SH-SY5Y (cell line): ENCODE data around the gene ECEL1.

ENCODE experiments used
- GATA2 ChIP-seq: IDR thresholded peaks from 2 replicates; pipeline ENCODE4 v1.6.1; 2011; ENCODE audit warnings: mild to moderate bottlenecking, low read depth, low read length
- GATA3 ChIP-seq: IDR thresholded peaks from 2 replicates; pipeline ENCODE4 v1.6.1; 2011; ENCODE audit warnings: low read depth, mild to moderate bottlenecking, low read length, moderate library complexity

Gene ECEL1

DNA sequence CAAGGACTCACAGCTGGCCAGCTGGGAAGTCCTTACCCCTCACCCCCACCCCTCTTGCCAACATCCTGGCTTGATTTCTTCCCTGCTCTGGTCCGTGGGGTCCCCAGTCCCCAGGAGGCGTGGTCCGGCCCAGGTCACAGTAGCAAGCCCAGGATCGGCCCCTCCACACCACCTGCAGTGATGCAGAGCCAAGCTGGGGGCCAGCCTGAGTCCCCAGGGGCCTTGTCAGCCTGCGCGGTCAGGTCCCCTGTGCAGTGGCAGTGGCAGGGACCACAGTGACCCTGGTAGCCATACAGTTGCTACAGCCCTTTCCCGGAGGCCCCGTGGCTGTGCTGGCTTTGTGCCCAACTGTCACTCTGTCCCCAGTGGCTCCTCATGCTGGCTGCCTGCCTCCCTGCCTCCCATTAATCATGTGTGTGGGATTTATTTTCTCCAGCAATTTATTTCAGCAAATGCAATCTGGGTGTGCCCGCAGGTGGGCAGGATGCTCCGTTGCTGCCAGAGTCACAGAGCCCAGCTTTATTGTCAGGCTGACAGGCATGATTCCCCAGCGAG lies 23.8 kb upstream of the ECEL1 start:
- no peak for TF ChIP-seq GATA3
- TF ChIP-seq GATA2: no peak

DNA sequence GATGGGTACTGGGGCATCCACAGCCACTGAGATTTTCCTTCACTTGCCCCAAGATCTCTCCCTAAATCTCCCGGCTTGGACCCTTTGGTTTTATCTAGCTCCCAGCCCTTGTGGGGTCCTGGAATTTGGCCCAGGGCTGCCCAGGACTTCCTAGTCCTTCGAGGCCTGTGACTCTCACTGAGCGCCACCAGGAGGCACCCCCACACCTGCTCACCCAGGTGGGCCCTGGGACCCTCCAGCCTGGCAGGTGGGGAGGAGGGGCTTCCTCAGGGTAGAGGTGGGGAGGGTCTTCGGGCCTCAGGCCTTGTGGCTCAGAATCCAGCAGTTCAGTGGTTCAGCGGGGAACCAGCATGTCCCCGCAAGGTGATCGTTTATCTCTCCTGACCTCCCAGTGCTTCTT lies 20.6 kb upstream of the ECEL1 start:
- no peak for TF ChIP-seq GATA2

GRCh38 chr2:232506709-232507108 lies 19.1 kb upstream of the ECEL1 start:
- TF ChIP-seq GATA3: no peak
- TF ChIP-seq GATA2: no peak

DNA sequence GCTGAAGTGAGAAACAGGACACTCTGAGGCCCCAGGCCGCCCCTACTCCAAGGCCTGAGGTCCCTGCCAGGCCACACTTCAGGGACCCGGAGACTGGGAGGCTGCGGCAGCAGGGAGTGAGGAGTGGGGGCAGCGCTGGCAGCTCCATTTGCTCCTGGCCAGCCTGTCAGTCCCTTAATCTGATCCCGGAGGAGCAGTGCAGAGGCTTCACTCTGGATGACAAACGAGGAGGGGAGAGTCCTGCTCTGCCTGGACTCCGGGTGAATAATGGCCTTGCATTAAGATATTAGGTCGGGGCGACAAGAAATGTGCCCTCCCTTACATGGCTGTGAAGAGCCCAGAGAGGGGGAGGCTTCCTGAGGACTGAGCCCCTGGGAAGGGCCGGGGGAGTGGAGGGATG lies 18.2 kb upstream of the ECEL1 start:
- TF ChIP-seq GATA2: peak; percentile 74
- TF ChIP-seq GATA3: no peak

DNA sequence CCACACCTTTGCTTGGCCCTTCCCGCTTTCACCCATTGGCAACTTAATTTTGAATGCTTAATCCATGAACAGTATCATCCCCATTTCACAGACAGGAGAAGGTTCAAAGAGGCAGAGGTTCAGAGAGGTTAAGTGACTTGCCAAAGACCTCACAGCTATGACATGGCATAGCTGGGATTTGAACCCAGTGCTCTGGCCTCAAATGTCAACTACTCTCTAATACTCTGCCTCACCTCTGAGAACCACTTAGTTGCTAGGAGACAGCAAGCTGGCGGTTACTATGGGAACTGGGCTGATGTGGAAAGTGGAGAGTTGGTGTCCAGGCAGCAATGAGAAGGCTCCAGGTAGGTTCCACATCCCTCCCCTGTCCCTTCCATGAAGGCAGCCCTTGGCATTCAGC lies 16.8 kb upstream of the ECEL1 start:
- TF ChIP-seq GATA3: no peak
- TF ChIP-seq GATA2: no peak

- TF ChIP-seq GATA3 (no peak), GATA2 (no peak)
Measured at GRCh38 chr2:232503809-232504323, 16.2 kb upstream of the ECEL1 start.

DNA sequence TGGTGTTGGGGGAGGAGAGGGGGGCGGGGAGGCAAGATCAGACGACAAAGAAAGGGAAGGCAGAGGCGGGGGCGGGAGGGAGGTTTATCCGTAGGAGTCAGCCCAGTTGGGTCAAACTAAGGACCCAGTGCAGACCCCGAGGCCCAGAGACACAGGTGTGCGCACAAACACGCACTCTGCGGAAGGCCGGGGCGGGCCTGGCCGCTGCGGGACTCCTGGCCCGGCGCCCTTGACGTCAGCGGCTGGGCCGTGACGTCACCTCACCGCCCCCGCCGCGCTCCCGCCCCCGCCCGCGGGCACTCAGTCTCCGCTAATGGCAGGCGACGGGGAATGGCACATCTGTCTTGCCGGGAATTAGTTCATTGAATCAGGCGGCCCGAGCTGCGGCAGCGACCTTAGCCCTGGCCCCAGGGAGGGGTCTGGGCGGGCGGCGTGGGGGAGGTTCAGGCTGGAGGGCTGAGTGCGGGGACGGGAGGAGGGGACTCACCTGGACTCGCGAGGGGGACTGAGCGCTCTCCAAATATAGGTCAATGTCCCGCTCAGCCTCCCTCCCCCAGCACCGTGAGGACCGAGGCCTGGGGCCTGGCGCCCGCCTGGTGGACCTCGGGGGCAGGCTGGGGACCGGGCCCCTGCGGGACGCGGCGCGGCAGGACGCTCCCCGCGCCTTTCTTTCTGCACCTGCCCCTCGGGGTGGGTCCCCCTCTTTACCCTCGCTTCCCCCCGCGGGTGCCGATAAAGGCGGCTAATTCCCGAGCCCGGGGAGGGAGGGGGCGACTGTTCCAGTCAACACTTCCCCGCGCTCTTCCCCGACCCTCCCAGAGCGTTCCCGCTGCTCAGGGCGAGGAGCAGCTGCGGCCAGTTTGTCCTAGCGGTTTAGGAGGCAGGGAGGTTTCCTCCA lies 15.5 kb upstream of the ECEL1 start:
- TF ChIP-seq GATA2: no peak
- no peak for TF ChIP-seq GATA3

- TF ChIP-seq GATA2 (no peak), GATA3 (no peak)
Measured at GRCh38 chr2:232502511-232502910, 14.9 kb upstream of the ECEL1 start.

DNA sequence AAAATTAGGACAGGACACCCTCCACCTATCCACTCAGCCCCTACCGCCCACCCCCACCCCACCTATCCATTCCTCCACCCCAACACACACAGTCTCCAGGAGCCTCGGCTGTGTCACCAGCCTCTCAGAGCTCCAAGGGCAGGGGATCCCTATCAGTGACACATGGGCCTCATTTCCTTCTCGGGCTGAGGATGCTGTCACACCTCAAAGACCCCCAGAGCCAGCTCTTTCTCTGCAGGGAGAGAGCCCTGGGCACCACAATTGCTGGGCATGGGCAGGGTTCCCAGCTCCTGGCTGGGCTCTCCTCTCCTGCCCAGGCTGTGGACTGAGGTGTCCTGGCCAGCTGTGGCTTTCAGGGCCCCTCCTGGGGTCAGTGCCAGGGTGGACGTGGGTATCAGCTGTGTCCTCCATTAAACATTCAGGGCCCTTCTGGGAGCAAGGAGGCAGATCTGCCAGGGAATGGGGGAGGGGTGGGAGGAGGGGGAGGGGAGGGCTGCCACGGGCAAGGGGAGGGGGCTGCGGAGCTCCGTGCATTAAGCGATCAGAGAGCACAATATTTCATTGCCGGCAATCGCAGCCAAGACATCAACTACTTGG lies 14.3 kb upstream of the ECEL1 start:
- TF ChIP-seq GATA3 (no peak), GATA2 (no peak)

DNA sequence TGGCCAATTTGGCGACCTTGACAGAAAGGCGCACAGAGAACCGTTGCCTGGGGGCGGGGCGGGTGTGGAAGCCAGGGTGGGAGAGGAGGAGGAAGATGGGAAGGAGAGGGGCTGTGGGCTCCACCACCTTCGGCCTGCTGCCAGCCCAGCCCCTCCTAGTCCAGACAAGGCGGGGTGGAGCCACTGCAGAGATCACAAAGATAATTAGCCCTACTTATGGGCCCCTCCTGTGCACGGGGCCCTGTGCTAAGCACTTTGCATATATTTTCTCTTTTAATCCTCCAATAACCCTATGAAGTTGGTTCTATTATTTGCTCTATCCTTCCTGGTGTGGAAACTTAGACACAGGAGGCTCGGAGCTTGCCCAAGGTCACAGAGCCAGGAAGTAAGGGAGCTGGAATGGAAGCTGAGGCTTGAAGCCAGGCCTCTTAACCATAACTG lies 13.7 kb upstream of the ECEL1 start:
- TF ChIP-seq GATA3 (no peak), GATA2 (peak; percentile 59)

GRCh38 chr2:232498452-232498851 lies 10.8 kb upstream of the ECEL1 start:
- TF ChIP-seq GATA2 (no peak), GATA3 (no peak)

DNA sequence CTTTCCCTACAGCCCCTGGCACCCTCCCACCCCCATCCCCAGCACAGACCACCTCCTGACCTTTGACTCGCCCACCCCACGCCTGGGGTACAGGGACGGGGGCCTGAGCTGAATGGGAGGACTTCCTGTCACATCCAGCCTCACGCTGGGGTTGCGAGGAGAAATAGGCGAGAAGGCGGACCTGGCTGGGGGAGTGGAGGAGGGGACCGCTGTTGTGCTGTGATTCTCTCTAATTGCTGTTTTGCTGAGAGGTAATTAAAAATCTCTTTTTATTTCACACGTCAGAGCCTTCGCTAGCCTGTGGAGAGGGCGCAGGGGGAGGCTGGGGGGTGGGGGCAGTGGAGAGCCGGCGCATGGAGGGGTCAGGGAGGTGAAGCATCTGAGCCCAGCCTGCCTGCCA lies 9.7 kb upstream of the ECEL1 start:
- TF ChIP-seq GATA2 (no peak), GATA3 (no peak)

DNA sequence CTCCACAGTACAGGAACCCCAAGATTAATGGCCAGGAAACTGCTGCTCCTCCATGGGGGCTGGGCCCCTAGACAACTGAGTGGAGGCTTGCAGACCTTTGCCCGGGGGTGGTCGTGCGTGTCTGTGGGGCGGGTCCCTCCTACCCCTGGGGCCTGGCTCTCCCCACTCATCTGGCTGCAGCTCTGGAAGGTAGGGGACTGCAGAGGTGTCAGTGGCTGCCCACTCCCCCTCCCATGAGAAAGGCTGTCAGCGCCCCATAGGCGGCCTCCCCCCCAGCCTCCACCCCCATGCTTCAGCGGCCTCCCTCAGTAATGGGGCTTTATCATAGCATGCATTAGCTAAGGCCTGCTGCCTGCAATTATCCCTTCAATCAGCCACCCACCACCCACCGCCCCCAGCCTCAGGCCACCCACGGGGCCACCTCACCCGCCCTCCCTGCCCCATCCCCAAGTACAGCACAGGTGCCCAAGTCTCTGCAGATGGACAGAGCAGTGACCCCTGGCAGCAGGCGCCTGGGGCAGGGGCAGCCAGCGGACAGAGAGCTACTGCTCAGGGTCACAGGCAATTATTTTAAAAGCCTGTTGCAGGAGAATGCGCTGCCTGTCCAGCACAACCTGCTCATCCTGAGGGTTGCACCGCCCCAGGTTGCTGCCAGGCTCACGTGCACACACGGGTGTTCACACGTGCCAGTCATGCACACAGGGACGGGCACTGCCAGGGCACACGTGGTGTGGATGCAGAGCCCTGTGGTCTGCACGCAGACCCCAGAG lies 9.1 kb upstream of the ECEL1 start:
- TF ChIP-seq GATA3: no peak
- no peak for TF ChIP-seq GATA2

- TF ChIP-seq GATA3: no peak
- TF ChIP-seq GATA2: no peak
Measured at GRCh38 chr2:232495292-232495691, 7.7 kb upstream of the ECEL1 start.
